ENCODE measurements around the gene ASB7.
"Not testable (repeated sequence)": the region's sequence is repeated elsewhere in the genome, so short reads cannot be mapped to it uniquely, and the experiment has no call there.

Gene ASB7

DNA sequence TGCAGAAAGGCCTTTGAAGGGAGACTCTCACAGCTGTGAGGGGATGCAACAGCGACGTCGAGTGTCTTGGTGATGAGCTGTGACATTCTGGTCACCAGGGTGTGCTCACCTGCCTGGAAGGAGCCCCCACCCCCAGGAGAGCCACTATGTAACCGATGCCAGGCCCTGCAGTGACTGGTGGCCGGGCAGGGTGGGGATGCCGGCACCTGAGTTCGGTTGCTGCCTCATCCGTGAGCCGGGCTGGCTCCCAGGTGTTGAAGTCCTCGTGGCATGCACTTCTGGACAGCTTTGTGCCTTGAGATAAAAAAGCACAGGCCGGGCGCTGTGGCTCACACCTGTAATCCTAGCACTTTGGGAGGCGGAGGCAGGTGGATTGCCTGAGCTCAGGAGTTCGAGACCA is 56.5 kb downstream of the ASB7 start:
- DNase-seq, result no peak

DNA sequence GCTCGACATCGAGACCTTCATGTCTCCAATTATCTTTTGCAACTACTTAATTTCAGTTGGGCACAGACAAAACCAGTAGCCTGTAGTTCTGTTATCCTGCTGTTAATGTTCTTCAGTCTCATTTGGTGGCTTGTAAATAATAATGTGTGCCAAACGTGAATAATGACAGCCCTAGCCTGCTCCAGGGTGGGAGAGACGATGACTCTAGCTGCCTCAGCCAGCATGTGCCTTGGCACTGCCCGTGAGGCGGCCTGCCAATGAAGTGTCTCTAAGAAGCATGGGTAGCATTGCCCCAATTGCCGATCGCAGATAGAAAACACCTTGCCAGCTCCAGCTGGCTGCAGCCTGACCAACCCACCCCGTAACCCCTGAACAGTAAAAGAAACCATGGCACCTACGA is 58.8 kb downstream of the ASB7 start:
- no peak for DNase-seq

GRCh38 chr15:100663086-100663914 is 60.9 kb downstream of the ASB7 start:
- no peak for DNase-seq

- no peak for DNase-seq
These were observed 61.5 kb downstream of the ASB7 start for GRCh38 chr15:100663915-100664281.

DNA sequence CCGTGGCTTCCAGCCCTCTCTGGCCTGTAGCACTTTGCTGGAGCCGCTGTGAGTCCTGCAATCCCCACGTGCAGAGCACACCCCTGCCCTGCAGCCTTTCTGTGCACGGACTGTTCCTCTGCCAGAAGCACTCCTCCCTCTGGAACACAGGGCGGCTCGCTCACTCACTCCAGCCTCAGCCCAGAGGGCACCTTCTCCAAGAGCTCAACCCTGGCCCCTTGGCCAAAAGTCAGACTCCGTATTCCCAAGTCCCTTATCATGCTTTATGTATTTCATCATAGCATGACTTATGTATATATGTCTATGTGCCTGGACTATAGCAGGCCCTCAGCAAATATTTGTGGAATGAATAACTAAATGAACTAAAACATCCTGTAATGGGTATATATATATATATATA is 63.2 kb downstream of the ASB7 start:
- no peak for DNase-seq

DNA sequence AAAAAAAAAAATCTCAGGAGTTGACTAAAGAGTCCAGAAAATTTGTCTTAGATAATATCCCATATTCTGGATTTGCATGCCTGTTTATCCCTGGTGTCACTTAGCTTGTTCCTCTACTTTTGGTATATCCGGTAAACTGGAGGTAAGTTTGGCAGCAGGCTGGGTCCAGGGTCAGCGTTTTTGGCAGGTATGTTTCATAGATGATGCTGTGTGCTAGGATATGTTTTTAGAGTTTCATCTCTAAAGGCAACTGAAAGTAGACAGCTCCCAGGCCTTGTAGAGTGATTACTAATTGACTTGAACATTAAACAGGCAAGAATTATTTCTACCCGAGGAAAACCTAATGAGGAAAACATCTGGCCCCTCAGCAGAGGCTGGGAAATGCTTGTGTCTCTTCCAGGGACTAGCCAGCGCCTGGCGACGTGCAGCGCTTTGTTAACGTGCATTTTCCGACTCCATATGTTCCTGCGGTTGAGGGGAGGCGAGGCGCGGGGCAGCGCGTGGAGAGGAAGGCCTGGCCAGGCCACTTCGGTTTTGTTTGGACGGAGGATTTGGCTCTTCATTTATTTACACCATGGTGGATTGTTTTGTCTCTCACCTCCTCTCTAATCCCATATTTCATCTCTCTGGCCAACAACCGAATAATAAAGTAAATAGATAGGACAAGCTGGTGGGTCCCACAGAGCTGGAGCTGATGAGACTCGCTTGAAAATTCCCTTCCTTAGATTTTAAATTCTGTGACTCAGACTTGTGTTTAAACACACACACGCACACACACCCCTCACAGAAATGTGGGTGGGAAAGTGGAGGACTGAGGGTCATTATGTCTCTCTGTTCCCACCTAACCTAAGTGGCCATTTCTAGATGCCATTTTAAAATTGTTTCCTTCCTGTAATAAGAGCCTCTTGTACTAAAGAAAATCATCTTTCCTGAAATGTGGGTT is 65.3 kb downstream of the ASB7 start:
- no peak for DNase-seq

DNA sequence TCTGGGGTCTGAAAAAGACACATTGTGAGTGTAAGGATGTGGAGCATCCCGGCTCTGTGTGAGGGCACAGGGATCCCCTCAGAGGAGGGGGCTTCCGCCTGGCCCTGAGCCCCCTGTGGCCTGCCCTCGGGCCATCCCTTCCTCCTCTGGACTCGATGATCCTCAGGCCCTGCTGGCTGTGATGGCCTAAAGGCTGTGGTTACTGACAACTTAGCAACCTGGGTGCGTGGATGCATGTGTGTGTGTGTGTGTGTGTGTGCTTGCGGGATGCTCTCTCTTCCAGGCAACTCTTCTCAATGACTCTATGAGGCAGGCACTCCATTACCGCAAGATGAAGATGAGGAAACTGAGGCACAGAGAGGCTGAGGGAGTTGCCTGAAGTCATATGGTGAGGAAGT is 66.0 kb downstream of the ASB7 start:
- DNase-seq, result no peak

- no peak for DNase-seq
These were observed 66.9 kb downstream of the ASB7 start for GRCh38 chr15:100669260-100669659.

DNA sequence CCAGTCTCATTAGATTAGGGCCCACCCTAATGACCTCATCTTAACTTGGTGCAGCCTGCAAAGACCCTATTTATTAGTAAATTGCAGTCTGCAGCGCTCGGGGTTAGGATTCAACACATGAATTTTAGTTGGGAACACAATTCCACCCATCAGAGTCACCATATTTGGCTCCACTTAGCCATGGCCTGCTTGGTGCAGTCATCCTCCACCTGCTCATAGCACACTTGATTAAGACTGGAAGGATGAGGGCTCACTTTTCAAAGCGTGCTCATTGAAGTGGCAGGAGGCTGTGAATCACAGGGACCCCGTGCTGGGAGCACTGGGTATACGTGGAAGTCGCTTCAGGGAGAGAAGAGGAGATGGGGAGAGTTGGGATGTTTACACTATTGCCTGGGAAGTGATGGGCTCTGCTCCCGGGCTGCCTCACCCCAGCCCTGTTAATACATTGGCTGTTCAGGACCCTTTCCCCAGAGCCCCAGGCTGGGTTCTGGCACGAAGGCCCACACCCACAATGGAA is 68.2 kb downstream of the ASB7 start:
- DNase-seq, result no peak

DNA sequence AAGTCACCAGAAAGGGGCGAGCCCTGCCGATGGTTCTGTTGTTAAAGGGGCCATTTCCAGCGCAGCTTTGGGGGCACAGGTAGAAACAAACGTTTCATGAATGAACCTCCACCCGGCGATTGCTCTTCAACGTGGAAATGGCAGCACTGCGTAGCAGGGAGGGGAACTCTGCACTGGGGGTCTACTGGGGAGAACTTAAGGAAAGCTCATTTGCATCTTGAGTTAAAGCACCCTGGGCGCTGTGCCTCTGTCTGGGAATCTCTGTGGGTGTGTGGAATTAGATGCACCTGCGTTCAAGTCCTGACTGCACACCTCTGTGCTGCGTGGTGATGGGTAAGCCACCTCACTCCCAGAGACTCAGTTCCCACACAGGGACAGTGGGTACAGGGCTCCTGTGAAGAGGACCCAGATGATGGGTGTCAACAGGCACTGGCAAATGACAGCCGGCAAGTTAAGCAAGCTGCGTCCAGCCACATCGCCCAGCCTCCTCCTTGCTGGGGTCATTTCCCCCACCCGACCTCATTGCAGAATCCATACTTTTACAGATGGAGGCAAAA is 68.8 kb downstream of the ASB7 start:
- DNase-seq, result no peak

- no peak for DNase-seq
These were observed 69.6 kb downstream of the ASB7 start for GRCh38 chr15:100671858-100672543.

GRCh38 chr15:100672959-100673358 is 70.6 kb downstream of the ASB7 start:
- no peak for DNase-seq

- DNase-seq, result not testable (repeated sequence)
These were observed 76.8 kb downstream of the ASB7 start for GRCh38 chr15:100679151-100679550.

DNA sequence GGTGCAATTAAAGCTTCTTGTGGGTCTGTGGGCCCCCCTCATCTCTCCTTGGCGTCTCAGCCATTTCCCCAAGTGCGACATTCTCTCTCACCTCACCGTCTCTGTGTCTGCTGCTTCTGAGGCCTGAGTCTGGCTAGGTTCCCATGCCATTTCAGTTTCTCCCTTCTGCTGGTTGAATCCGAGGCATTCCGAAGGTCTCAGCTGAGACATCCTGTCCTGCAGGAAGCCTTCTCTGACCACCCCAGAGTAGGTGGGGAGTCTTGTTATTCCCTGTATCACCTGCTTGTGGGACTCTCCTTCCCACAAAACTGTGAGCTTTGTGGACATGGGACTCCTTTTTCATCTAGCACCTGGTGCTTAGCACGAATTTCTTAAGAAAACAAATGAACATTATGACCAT is 78.3 kb downstream of the ASB7 start:
- DNase-seq, result no peak

DNA sequence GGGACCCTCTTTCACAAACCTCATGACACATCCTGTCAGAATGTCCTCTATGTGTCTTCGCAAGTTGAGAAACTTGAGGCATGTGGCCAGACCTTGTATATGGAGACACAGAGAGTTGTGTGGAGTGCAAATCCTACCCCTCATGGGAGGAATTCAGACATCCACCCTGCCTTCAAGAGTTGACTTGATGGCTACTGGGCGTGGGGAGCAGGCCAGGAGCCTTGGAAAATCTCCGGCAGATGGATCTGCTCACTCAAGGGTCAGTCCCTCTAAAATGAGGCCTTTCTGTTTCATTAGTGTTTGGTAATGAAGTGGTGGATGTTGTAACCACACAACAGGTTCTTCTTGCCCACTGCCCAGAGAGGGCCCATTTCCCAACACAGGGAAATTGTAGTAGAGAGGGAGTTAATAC is 79.0 kb downstream of the ASB7 start:
- no peak for DNase-seq

- DNase-seq, result no peak
These were observed 80.1 kb downstream of the ASB7 start for GRCh38 chr15:100682468-100682867.

GRCh38 chr15:100683434-100683833 is 81.0 kb downstream of the ASB7 start:
- DNase-seq, result no peak

DNA sequence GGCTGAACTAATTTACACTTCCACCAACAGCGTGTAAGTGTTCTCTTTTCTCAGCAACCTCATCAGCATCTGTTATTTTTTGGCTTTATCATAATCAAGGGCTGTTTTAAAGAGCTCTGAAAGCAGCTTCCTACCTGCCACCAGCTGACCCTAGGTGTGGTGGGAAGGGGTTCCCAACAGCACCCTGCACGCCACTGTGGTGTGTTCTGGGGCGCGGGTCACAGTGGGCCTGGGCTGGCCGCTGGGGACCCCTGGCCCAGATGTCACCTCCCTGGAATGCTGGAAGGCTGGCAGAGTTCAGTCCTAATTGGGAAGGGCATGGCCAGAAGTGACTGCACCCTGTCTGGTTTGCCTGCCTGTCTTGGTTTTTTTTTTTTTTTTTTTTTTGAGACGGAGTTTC is 82.2 kb downstream of the ASB7 start:
- no peak for DNase-seq

DNA sequence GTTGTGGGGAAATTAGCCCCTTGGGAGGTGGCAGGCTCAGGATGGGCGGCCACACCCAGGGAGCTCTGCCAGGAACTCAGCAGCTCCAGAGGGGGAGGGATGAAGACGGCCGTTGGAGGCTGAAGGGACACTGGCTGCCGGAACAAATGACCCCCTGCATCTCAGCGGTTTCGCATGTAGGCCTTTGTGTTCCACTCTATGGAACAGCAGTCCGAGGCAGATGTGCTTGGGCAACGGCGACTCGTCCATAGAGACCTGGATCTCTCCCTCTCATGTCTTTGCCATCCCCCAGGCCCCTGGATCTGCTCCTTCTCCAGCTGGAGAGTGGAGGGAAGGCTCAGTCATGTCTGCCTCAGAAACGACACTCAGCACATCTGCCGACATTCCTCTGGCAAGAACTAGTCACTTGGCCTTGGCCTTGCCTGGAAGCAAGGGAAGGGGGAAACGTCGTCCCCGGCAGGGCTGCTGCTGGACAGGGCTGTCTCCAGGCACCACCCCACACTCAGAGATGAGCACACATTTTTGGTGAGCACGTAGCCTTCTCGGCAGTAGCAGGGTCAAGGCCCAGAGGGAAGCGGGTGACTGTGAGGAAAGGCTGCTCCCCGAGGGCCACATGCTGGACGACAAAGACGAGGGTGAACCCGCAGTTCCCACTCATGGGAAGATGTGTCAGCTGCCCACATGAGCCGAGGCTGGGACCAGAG is 83.8 kb downstream of the ASB7 start:
- DNase-seq, result no peak

DNA sequence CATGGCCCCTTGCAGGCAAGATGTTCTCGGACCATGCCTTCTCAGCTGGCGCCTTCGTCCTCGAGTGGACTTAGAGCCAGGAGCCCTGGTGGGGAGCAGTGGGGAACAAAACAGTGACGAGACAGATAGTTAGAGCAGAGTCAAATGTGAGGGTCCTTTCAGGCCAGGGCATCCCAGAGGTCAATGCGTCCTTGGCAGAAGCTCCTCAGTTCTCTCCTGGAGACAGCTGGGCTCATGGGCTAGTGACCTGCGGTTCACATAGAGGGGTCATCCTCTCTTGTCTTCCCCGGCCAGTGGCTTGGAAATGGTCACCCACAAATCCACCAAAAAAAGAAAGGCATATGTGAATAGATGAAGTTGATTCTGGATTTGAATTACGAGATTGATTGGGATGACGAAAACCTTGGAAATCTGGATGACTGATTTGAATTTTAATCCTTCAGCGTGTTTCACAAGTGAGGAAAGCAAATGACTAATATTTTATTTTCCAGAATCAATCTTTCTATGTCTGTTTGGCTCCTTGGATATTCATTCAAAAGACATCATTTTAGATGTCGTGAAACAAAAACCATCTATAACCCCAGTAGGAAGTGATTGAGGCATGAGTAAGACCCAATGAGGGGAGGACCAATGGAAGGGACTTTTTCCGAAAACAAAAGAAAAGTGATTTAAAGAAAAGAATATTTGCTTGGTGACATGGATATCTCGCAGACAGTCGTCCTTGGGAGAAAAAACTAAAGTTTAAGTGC is 84.5 kb downstream of the ASB7 start:
- DNase-seq, result no peak

DNA sequence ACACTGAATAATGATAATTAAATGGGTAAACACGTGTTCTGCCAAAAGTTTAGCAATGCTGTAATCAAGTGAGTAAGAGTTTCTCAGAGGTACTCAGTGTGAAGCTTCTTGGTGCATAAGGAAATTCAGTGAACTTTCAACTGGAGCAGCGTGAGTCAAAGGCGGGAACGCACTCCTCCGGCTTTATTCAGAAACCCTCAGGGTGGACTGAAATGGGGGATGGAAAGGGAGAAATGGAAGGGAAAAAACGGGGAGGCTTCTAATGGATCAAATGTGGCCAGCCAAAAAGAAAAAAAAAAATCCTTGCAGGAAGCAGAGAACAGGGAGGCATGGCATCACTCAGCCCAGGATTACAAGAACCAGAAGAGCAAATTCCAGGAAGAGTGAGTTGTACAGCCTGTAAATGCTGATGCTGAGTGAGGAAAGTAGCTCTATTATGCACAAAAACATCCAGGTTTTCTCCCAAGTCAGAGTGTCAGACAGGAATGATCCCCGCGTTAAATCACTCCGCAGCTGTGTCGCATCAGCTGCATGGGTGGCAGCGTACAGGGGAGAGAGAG is 85.3 kb downstream of the ASB7 start:
- DNase-seq, result no peak

Measured in NCI-H748 treated with DMSO at 0.1 percent for 48 hours (cell line).